Measurements from ENCODE around the gene TDP2.

DNA sequence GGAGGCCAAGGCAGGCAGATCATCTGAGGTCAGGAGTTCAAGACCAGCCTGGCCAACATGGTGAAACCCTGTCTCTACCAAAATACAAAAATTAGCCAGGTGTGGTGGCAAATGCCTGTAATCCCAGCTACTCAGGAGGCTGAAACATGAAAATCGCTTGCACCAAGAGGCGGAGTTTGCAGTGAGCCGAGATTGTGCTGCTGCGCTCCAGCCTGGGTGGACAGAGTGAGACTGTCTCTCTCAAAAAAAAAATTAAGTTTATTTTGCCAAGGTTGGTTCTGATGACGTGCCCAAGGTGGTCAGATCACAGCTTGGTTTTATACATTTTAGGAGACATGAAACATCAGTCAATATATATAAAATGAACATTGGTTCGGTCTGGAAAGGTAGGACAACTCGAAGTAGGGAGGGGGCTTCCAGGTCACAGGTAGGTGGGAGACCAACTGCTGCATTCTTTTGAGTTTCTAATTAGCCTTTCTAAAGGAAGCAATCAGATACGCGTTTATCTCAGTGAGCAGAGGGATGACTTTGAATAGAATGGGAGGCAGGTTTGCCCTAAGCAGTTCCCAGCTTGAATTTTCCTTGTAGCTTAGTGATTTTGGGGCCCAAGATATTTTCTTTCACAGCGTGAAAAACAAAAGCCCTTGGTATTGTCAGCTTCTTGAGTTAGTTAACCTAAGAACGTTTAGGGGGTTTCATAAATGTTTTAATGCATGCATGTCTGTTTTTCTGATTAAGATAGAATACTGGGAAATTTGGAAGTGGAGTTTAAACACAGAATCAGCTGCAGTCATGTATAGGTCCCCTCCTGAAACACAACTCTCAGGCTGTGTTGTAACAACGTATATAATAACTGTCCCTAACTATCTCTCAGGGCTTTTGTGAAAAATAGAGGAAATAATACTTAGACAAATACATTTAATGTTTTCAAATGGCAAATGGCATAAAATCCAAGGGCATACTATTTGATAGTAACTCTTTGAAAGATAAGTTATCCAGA lies 16.9 kb upstream of the TDP2 start:
- TF ChIP-seq, protein P1, sequence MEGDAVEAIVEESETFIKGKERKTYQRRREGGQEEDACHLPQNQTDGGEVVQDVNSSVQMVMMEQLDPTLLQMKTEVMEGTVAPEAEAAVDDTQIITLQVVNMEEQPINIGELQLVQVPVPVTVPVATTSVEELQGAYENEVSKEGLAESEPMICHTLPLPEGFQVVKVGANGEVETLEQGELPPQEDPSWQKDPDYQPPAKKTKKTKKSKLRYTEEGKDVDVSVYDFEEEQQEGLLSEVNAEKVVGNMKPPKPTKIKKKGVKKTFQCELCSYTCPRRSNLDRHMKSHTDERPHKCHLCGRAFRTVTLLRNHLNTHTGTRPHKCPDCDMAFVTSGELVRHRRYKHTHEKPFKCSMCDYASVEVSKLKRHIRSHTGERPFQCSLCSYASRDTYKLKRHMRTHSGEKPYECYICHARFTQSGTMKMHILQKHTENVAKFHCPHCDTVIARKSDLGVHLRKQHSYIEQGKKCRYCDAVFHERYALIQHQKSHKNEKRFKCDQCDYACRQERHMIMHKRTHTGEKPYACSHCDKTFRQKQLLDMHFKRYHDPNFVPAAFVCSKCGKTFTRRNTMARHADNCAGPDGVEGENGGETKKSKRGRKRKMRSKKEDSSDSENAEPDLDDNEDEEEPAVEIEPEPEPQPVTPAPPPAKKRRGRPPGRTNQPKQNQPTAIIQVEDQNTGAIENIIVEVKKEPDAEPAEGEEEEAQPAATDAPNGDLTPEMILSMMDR (conservative IDR thresholded peaks at IDR 0.05; ENCODE audit: low read length), result no peak
- TF ChIP-seq EZH2phosphoT487 (IDR thresholded peaks at IDR 0.05; ENCODE audit: borderline replicate concordance, low read depth, low read length), result no peak

Data from OCI-LY7 (cell line).